Stimulated activated CD8-positive, alpha-beta memory T cell treated with anti-CD3 and anti-CD28 coated beads, Interleukin-4, amount 100 ng/mL, for 24 hours (primary cell): ENCODE data around the gene FBXW5.

Experiments
- DNase-seq: peaks from one replicate; pipeline ENCODE4 v3.0.0-alpha.2; 2020; ENCODE audit warnings: low read depth

The FBXW5 gene

GRCh38 chr9:136947955-136948510 is 3.5 kb upstream of the FBXW5 start:
- no peak for DNase-seq

GRCh38 chr9:136947028-136947891 is 2.7 kb upstream of the FBXW5 start:
- DNase-seq, result no peak

- DNase-seq, result no peak
These were observed 1.9 kb upstream of the FBXW5 start for GRCh38 chr9:136946228-136947027.

GRCh38 chr9:136945333-136946227 is 1.0 kb upstream of the FBXW5 start:
- DNase-seq, result no peak

- no peak for DNase-seq
These were observed 373 bp downstream of the FBXW5 start for GRCh38 chr9:136944212-136944518.

GRCh38 chr9:136943291-136944211 is 987 bp downstream of the FBXW5 start:
- DNase-seq, result no peak

GRCh38 chr9:136942881-136943230 is 1.7 kb downstream of the FBXW5 start:
- DNase-seq, result no peak

GRCh38 chr9:136942112-136942880 is 2.2 kb downstream of the FBXW5 start:
- DNase-seq, result no peak

GRCh38 chr9:136941231-136942111 is 3.1 kb downstream of the FBXW5 start:
- DNase-seq, result no peak

- DNase-seq, result no peak
These were observed 3.9 kb downstream of the FBXW5 start for GRCh38 chr9:136940526-136941230.

GRCh38 chr9:136939996-136940525 is 4.5 kb downstream of the FBXW5 start:
- no peak for DNase-seq

GRCh38 chr9:136939431-136939995 is 5.0 kb downstream of the FBXW5 start:
- DNase-seq, result no peak

- DNase-seq, result no peak
These were observed 7.1 kb downstream of the FBXW5 start for GRCh38 chr9:136937186-136938001.

GRCh38 chr9:136936645-136937170 is 7.8 kb downstream of the FBXW5 start:
- no peak for DNase-seq

GRCh38 chr9:136935651-136936050 is 8.9 kb downstream of the FBXW5 start:
- DNase-seq, result no peak

GRCh38 chr9:136934277-136934676 is 10.3 kb downstream of the FBXW5 start:
- no peak for DNase-seq

GRCh38 chr9:136931611-136932130 is 12.9 kb downstream of the FBXW5 start:
- DNase-seq, result no peak
